ENCODE results near the gene LTBP1. TPM values are rescaled to one million over a fixed set of nuclear protein-coding genes. Genes with fewer than 3 reads are reported as not detected.

LTBP1 gene
- total RNA-seq, 1 donor from 2014 or later = 327 TPM

- H3K4me3 Mint-ChIP-seq (ENCODE audit: unreplicated experiment) = no peak overlapping the region
- H3K27ac Mint-ChIP-seq (ENCODE audit: unreplicated experiment) = no peak overlapping the region
- H3K4me1 Mint-ChIP-seq (ENCODE audit: unreplicated experiment) = peaks cover 9% of the 10 kb centered on the region
- peaks cover 31% of the 10 kb centered on the region for H3K36me3 Mint-ChIP-seq (ENCODE audit: low read depth, unreplicated experiment)
- no peaks in the 10 kb centered on the region for H3K9me3 Mint-ChIP-seq (ENCODE audit: unreplicated experiment)
- no peak for TF ChIP-seq CTCF (IDR thresholded peaks at IDR 0.05; ENCODE audit: unreplicated experiment)
- no peak for DNase-seq (ENCODE audit: low spot score)
- H3K27me3 Mint-ChIP-seq (ENCODE audit: unreplicated experiment) = peaks cover 2% of the 10 kb centered on the region
Measured at GRCh38 chr2:33136056-33136455, 189.3 kb downstream of the LTBP1 start.

- peaks cover 5% of the 10 kb centered on the region for H3K27me3 Mint-ChIP-seq (ENCODE audit: unreplicated experiment)
- DNase-seq (ENCODE audit: low spot score) = no peak
- H3K9me3 Mint-ChIP-seq (ENCODE audit: unreplicated experiment) = no peaks in the 10 kb centered on the region
- no peak overlapping the region for H3K4me3 Mint-ChIP-seq (ENCODE audit: unreplicated experiment)
- no peak overlapping the region for H3K27ac Mint-ChIP-seq (ENCODE audit: unreplicated experiment)
- peaks cover 29% of the 10 kb centered on the region for H3K36me3 Mint-ChIP-seq (ENCODE audit: low read depth, unreplicated experiment)
- TF ChIP-seq CTCF (IDR thresholded peaks at IDR 0.05; ENCODE audit: unreplicated experiment) = no peak
- peaks cover 9% of the 10 kb centered on the region for H3K4me1 Mint-ChIP-seq (ENCODE audit: unreplicated experiment)
Measured at GRCh38 chr2:33136566-33136965, 189.8 kb downstream of the LTBP1 start.

- H3K4me1 Mint-ChIP-seq (ENCODE audit: unreplicated experiment) = peaks cover 9% of the 10 kb centered on the region
- H3K36me3 Mint-ChIP-seq (ENCODE audit: low read depth, unreplicated experiment) = peaks cover 29% of the 10 kb centered on the region
- peaks cover 8% of the 10 kb centered on the region for H3K27me3 Mint-ChIP-seq (ENCODE audit: unreplicated experiment)
- no peak for TF ChIP-seq CTCF (IDR thresholded peaks at IDR 0.05; ENCODE audit: unreplicated experiment)
- no peak overlapping the region for H3K27ac Mint-ChIP-seq (ENCODE audit: unreplicated experiment)
- H3K4me3 Mint-ChIP-seq (ENCODE audit: unreplicated experiment) = no peak overlapping the region
- DNase-seq (ENCODE audit: low spot score) = no peak
- H3K9me3 Mint-ChIP-seq (ENCODE audit: unreplicated experiment) = no peaks in the 10 kb centered on the region
Measured at GRCh38 chr2:33137331-33137730, 190.6 kb downstream of the LTBP1 start.

GRCh38 chr2:33139949-33140348 lies 193.2 kb downstream of the LTBP1 start:
- peaks cover 29% of the 10 kb centered on the region for H3K36me3 Mint-ChIP-seq (ENCODE audit: low read depth, unreplicated experiment)
- peaks cover 10% of the 10 kb centered on the region for H3K27me3 Mint-ChIP-seq (ENCODE audit: unreplicated experiment)
- H3K9me3 Mint-ChIP-seq (ENCODE audit: unreplicated experiment) = no peaks in the 10 kb centered on the region
- no peak overlapping the region for H3K27ac Mint-ChIP-seq (ENCODE audit: unreplicated experiment)
- no peak for DNase-seq (ENCODE audit: low spot score)
- no peak overlapping the region for H3K4me3 Mint-ChIP-seq (ENCODE audit: unreplicated experiment)
- peaks cover 12% of the 10 kb centered on the region for H3K4me1 Mint-ChIP-seq (ENCODE audit: unreplicated experiment)
- no peak for TF ChIP-seq CTCF (IDR thresholded peaks at IDR 0.05; ENCODE audit: unreplicated experiment)

GRCh38 chr2:33141476-33141875 lies 194.7 kb downstream of the LTBP1 start:
- no peak overlapping the region for H3K27ac Mint-ChIP-seq (ENCODE audit: unreplicated experiment)
- TF ChIP-seq CTCF (IDR thresholded peaks at IDR 0.05; ENCODE audit: unreplicated experiment) = no peak
- peaks cover 25% of the 10 kb centered on the region for H3K36me3 Mint-ChIP-seq (ENCODE audit: low read depth, unreplicated experiment)
- H3K4me1 Mint-ChIP-seq (ENCODE audit: unreplicated experiment) = peaks cover 8% of the 10 kb centered on the region
- H3K9me3 Mint-ChIP-seq (ENCODE audit: unreplicated experiment) = no peaks in the 10 kb centered on the region
- peaks cover 14% of the 10 kb centered on the region for H3K27me3 Mint-ChIP-seq (ENCODE audit: unreplicated experiment)
- no peak for DNase-seq (ENCODE audit: low spot score)
- no peak overlapping the region for H3K4me3 Mint-ChIP-seq (ENCODE audit: unreplicated experiment)
